CD14-positive monocyte (primary cell): ENCODE data around the gene MSI2. TPM values are rescaled to one million over a fixed set of nuclear protein-coding genes. Genes with fewer than 3 reads are reported as not detected.

ENCODE experiments used
- DNase-seq, 3 donors: peaks; one replicate each; pipeline ENCODE4 v3.0.0-alpha.2; 2011 to 2022
- H2AFZ ChIP-seq: 2 replicates; pipeline ENCODE4 v1.6.0; 2012; ENCODE audit warnings: mild to moderate bottlenecking, low read depth, low read length, inconsistent platforms; ENCODE audit not compliant: insufficient read depth, poor library complexity, severe bottlenecking
- H3K27ac ChIP-seq, 2 donors: 1 replicate in 1 of 2; 2 replicates in 1 of 2; pipeline ENCODE4 v1.5.1; 2012 to 2013; ENCODE audit warnings: low read length in 2 of 2, control low read depth in 1 of 2, inconsistent platforms in 1 of 2, low read depth in 1 of 2, mild to moderate bottlenecking in 1 of 2
- H3K27me3 ChIP-seq, 2 donors: one replicate each; pipeline versions ENCODE4 v1.6.0 to v1.6.1; 2011 to 2013; ENCODE audit warnings: low read length in 2 of 2; ENCODE audit not compliant: control insufficient read depth in 2 of 2, insufficient read depth in 2 of 2
- H3K36me3 ChIP-seq, 2 donors: replicated peaks in 1 of 2; 1 replicate in 1 of 2; 2 replicates in 1 of 2; pipeline versions ENCODE4 v1.5.1 to v1.6.1; 2012 to 2013; ENCODE audit warnings: low read length in 2 of 2, control low read depth in 1 of 2, inconsistent platforms in 1 of 2, mild to moderate bottlenecking in 1 of 2; ENCODE audit not compliant: insufficient read depth in 2 of 2, control insufficient read depth in 1 of 2
- H3K4me1 ChIP-seq, 2 donors: 1 replicate in 1 of 2; 2 replicates in 1 of 2; pipeline versions ENCODE4 v1.5.1 to v1.6.1; 2012 to 2013; ENCODE audit warnings: low read length in 2 of 2, control low read depth in 1 of 2, inconsistent platforms in 1 of 2, mild to moderate bottlenecking in 1 of 2, moderate library complexity in 1 of 2; ENCODE audit not compliant: insufficient read depth in 2 of 2, control insufficient read depth in 1 of 2
- H3K4me2 ChIP-seq: replicated peaks from 2 replicates; pipeline ENCODE3; 2012; ENCODE audit warnings: low read length, moderate library complexity, mild to moderate bottlenecking; ENCODE audit not compliant: poor library complexity, severe bottlenecking; ENCODE audit errors: extremely low read depth
- H3K4me3 ChIP-seq, 3 experiments: fragments of 200-600 bp in 1 of 3; sonication (generic) in 1 of 3; replicated peaks in 1 of 3; 1 replicate in 2 of 3; 2 replicates in 1 of 3; pipeline ENCODE4 v1.5.1; 2011 to 2013; ENCODE audit warnings: low read length in 3 of 3, mild to moderate bottlenecking in 3 of 3, control low read depth in 2 of 3, low read depth in 2 of 3, inconsistent platforms in 1 of 3, moderate library complexity in 1 of 3
- H3K79me2 ChIP-seq: 2 replicates; pipeline ENCODE4 v1.6.0; 2012; ENCODE audit warnings: mild to moderate bottlenecking, control low read depth, inconsistent platforms, low read length, moderate library complexity; ENCODE audit not compliant: insufficient read depth
- H3K9ac ChIP-seq: 2 replicates; pipeline ENCODE4 v1.6.0; 2017; ENCODE audit warnings: low read length, mild to moderate bottlenecking; ENCODE audit not compliant: insufficient read depth, poor library complexity, severe bottlenecking
- H3K9me3 ChIP-seq, 2 donors: replicated peaks in 1 of 2; 1 replicate in 1 of 2; 2 replicates in 1 of 2; pipeline versions ENCODE4 v1.5.1 to v1.6.1; 2012 to 2013; ENCODE audit warnings: low read length in 2 of 2, control low read depth in 1 of 2; ENCODE audit not compliant: control insufficient read depth in 1 of 2, insufficient read depth in 1 of 2
- H4K20me1 ChIP-seq: 2 replicates; pipeline ENCODE4 v1.6.0; 2012; ENCODE audit warnings: mild to moderate bottlenecking, low read length, control low read depth, moderate library complexity; ENCODE audit not compliant: insufficient read depth
- H3K27ac Mint-ChIP-seq, 7 donors: one replicate each; pipeline ENCODE4 v1.8.0; 2020; ENCODE audit warnings: mild to moderate bottlenecking in 7 of 7, mixed read lengths in 7 of 7, moderate library complexity in 6 of 7, inconsistent platforms in 2 of 7
- H3K27me3 Mint-ChIP-seq, 3 donors: one replicate each; pipeline ENCODE4 v1.8.0; 2021 to 2022; ENCODE audit warnings: low read depth in 3 of 3, mild to moderate bottlenecking in 3 of 3, mixed read lengths in 3 of 3, moderate library complexity in 3 of 3, inconsistent platforms in 1 of 3
- H3K36me3 Mint-ChIP-seq, 2 donors: one replicate each; pipeline ENCODE4 v1.8.0; 2020; ENCODE audit warnings: mixed read lengths in 2 of 2, inconsistent platforms in 1 of 2, mild to moderate bottlenecking in 1 of 2
- H3K4me1 Mint-ChIP-seq: one replicate; pipeline ENCODE4 v1.8.0; 2020; ENCODE audit warnings: mild to moderate bottlenecking, mixed read lengths
- H3K4me3 Mint-ChIP-seq, 2 donors: one replicate each; pipeline ENCODE4 v1.8.0; 2020; ENCODE audit warnings: mild to moderate bottlenecking in 2 of 2, mixed read lengths in 2 of 2, moderate library complexity in 1 of 2
- H3K9me3 Mint-ChIP-seq, 7 donors: one replicate each; pipeline ENCODE4 v1.8.0; 2020 to 2022; ENCODE audit warnings: mixed read lengths in 7 of 7, mild to moderate bottlenecking in 6 of 7, moderate library complexity in 6 of 7, inconsistent platforms in 2 of 7
- CTCF ChIP-seq: fragments of 200-600 bp; IDR thresholded peaks from one replicate; pipeline ENCODE4 v1.8.0; 2022; ENCODE audit warnings: antibody characterized with exemption, mild to moderate bottlenecking
- WGBS: methylation state at CpG from one replicate; pipeline ENCODE4 v1.1.5; 2013; ENCODE audit warnings: missing lambda C conversion rate; ENCODE audit not compliant: insufficient coverage; 5-methylcytosine and 5-hydroxymethylcytosine counted together
- intact Hi-C, 2 donors: fragments of 100-400 bp; cut with micrococcal nuclease; formaldehyde crosslinking; loops; one replicate each; pipeline versions ENCODE4 v1.15.0 to v1.15.1; 2023
- polyA plus RNA-seq, 3 donors: library from polyadenylated mRNA; depleted of rRNA in 1 of 3; unstranded in 2 of 3; stranded (reverse) in 1 of 3; fragments of 300-500 nt in 2 of 3; fragments of >200 nt in 1 of 3; fragmentation: Illumina TruSeq in 2 of 3; gene quantifications; 1 replicate in 2 of 3; 2 replicates in 1 of 3; pipeline ENCODE4 v1.2.3, GENCODE V29; 2012 to 2021

Gene MSI2
- polyA plus RNA-seq, 3 donors = 0.20 to 6.6 (median 0.37) TPM

GRCh38 chr17:57532966-57533365, 276.6 kb downstream of the MSI2 start:
- peaks cover 19% of the 10 kb centered on the region for H3K4me1 Mint-ChIP-seq
- Histone ChIP-seq H3K4me1 (peaks cover 4 to 5% of the 10 kb centered on the region in 2 donors), H3K36me3 (peaks cover 0 to 3% of the 10 kb centered on the region in 2 donors), H3K9me3 (no peaks in the 10 kb centered on the region), H3K9ac (no peak overlapping the region), H2AFZ (no peak overlapping the region), H4K20me1 (no peaks in the 10 kb centered on the region), H3K4me2 (no peak overlapping the region), H3K79me2 (no peaks in the 10 kb centered on the region), H3K27me3 (no peaks in the 10 kb centered on the region), H3K27ac (no peak overlapping the region), H3K4me3 (no peak overlapping the region)
- peaks cover 6 to 7% of the 10 kb centered on the region in 2 donors for H3K36me3 Mint-ChIP-seq
- no peaks in the 10 kb centered on the region for H3K27me3 Mint-ChIP-seq
- DNase-seq = no peak
- no peaks in the 10 kb centered on the region for H3K9me3 Mint-ChIP-seq
- 100% methylated on average over 4 of the region's 5 CpGs for WGBS
- no peak for TF ChIP-seq CTCF
- H3K4me3 Mint-ChIP-seq = no peak overlapping the region
- no peak overlapping the region for H3K27ac Mint-ChIP-seq
- intact Hi-C loops = no loop called here

DNA sequence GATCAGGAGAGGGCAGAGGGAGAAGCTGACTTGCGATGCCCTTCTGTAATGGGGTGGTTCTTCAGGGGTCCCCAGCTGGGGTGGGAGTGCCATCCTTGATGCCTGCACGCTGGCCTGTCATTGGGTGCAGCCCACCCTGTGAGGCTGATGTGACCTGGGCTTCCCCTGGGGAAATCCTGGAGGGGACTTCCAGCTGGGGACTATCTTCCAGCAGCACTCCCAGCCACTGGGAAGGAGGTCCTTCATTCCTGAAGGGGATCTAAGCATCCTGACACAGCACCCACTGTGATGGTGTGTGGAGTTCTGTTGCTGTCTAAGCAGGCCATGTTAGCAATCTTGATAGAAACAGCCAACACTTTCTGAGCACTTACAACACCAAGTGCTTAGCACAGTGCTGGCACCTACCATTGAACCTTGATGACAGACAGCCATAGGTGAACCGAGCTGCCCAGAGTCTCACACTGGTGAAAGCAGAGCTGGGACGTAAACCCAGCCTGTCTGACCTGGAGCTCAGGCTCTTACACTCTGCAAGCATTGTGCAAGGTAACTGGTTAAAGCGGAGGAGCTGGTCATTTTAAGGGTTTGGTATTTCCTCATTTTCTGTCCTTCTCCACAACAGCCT, 277.5 kb downstream of the MSI2 start:
- Histone ChIP-seq H3K79me2 (no peaks in the 10 kb centered on the region), H2AFZ (no peak overlapping the region), H3K4me3 (no peak overlapping the region), H3K27me3 (no peaks in the 10 kb centered on the region), H3K27ac (no peak overlapping the region), H3K9ac (no peak overlapping the region), H3K36me3 (peaks cover 0 to 3% of the 10 kb centered on the region in 2 donors), H4K20me1 (no peaks in the 10 kb centered on the region), H3K4me1 (peaks cover 5 to 8% of the 10 kb centered on the region in 2 donors), H3K4me2 (no peak overlapping the region), H3K9me3 (no peaks in the 10 kb centered on the region)
- Mint-ChIP-seq H3K27ac (no peak overlapping the region), H3K27me3 (no peaks in the 10 kb centered on the region), H3K36me3 (peaks cover 6 to 7% of the 10 kb centered on the region in 2 donors), H3K4me1 (peaks cover 26% of the 10 kb centered on the region), H3K4me3 (no peak overlapping the region), H3K9me3 (no peaks in the 10 kb centered on the region)
- no peak for DNase-seq
- WGBS = 86% methylated on average over 4 of the region's 5 CpGs
- TF ChIP-seq CTCF = no peak
- intact Hi-C loops = no loop called here
